HG02943 (cell line): Measurements from ENCODE around the gene BEAN1.
"Not testable (repeated sequence)": the region's sequence is repeated elsewhere in the genome, so short reads cannot be mapped to it uniquely, and the experiment has no call there.

Experiments used
- ATAC-seq: cut with Tn5 transposase; IDR thresholded peaks from one replicate; pipeline ENCODE4 v1.9.1; 2021; ENCODE audit warnings: mild to moderate bottlenecking, low read depth, moderate library complexity; ENCODE audit not compliant: unreplicated experiment

BEAN1 gene

GRCh38 chr16:66438536-66438935, 11.4 kb downstream of the BEAN1 start:
- ATAC-seq = no peak

DNA sequence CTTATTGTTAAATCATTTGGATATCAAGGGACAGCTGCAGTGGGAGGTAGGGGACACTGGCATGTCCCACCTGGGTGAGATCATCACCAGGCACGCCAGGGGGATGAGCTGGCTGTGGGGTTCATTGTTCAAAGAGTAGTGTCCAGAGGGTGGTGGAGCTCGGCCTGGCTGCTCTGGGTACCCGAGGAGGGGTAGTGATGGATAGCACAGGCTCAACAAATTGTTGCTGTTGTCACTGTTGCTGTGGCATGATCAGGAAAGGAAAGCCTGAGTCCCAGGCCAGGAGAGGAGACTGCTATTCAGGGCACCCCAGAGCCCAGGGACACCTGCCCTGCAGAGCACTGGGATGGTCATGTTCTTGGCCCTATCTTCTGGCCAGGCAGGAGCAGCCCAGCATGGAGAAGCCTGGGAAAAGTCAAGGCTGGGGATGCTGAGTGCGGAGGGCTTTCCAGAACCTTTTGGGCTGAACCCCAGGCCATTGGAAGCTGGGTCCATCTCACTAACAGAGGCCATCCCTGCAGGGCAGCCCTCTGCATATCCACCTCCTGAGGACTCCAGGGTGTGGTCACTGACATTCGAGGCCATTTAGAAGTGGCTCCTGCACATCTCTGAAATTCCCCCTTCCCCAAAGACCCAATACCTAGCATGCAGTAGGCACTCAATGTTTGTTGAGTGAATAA, 12.1 kb downstream of the BEAN1 start:
- ATAC-seq = no peak

- ATAC-seq = no peak
Measured at GRCh38 chr16:66440271-66440802, 13.2 kb downstream of the BEAN1 start.

- ATAC-seq = no peak
Measured at GRCh38 chr16:66440970-66441369, 13.9 kb downstream of the BEAN1 start.

DNA sequence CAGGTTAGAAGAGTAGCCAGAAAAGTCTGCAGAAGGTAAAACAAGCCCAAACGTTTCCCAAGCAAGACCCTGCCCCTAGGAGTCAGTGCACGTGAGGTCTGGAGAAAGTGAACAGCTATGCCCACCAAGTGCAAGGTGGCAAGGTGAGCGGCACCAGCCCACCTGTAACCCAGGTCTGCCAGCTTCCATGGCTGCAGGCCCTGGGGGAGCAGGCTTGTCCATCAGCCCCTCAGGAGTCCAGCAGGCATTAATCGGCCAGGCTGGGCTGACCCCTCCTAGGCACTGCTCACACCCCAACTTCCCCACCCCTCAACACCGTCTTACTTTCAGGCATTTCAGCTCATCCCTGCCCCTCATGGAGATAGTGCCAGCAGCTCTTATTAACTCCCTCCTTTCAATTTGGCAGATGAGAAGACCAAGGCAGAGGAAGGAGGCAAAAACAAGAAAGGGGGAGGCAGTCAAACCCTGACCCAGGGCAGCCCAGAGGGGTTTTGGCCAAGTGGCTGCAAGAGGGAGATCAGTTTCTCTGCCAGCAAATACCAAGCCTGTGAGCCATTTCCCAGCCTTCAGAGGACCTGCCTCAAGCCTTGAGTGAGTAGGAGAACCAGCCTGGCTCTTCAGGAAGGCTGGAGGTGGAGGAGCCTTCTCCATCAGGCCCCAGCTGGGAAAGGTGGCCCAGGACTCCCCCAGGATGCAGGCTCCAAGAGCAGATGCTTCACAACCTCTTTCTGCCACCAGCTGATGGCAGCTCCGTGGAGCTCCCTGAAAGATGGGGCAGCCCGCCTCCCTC, 14.7 kb downstream of the BEAN1 start:
- no peak for ATAC-seq

GRCh38 chr16:66442502-66443268, 15.6 kb downstream of the BEAN1 start:
- no peak for ATAC-seq

DNA sequence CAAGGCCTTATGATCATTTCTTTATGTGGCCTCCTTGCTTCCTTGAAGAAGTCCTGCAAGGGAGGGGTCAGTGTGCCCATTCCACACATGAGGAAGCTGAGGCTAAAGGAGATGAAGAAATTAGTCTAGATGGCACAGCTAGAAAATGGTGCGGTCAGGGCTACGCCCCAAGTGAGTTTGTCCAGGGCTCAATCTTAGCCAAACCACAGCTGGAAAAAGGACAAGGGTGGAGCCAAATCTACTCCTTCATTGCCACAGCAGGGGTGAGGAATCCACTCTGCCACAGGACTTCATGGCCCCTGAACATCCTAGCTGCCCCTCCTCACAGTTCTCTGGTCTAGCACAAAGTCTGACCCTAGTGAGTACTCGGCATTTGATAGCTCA, 16.2 kb downstream of the BEAN1 start:
- no peak for ATAC-seq

DNA sequence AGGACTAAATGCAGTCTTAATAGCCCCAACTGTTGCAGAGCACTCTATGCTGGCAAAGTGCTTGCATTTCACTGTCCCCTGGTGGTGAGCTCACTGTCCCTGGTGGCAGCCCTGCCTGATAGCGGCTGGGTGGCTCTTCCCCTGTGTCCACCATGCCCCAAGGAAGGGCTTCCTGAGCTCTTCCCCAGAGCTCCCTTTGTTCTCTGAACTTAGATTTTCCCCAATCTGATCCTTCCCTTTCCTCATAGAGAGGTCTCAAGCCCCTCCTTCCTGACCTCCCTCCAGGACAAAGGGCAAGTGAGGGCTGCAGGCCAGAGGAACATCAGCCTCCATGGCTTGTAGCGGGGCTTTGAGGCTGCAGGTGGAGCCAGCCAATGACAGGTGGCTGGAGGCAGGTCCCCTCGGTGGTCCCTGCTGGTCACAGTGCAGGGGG, 17.0 kb downstream of the BEAN1 start:
- no peak for ATAC-seq

DNA sequence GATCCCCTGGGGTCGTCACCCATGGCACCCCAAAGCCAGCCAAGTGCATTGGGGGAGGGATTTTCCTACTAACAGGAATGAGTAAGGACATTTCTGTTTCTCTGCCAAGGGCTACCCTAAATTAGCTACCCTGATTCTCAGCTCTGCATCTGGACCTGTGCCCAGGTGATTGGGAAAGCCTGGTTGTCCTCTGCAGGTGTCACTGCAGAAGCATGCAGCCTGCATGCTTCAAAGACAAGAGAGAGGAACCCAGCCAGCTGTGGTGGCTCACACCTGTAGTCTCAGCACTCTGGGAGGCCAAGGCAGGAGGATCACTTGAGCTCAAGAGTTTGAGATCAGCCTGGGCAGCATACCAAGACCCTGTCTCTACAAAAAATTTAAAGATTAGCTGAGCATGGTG, 19.6 kb downstream of the BEAN1 start:
- no peak for ATAC-seq

GRCh38 chr16:66447491-66447890, 20.4 kb downstream of the BEAN1 start:
- ATAC-seq = no peak

- ATAC-seq = no peak
Measured at GRCh38 chr16:66451548-66451947, 24.5 kb downstream of the BEAN1 start.

- ATAC-seq = not testable (repeated sequence)
Measured at GRCh38 chr16:66453230-66453629, 26.1 kb downstream of the BEAN1 start.

- ATAC-seq = no peak
Measured at GRCh38 chr16:66454751-66455150, 27.7 kb downstream of the BEAN1 start.

GRCh38 chr16:66455970-66456369, 28.9 kb downstream of the BEAN1 start:
- no peak for ATAC-seq

DNA sequence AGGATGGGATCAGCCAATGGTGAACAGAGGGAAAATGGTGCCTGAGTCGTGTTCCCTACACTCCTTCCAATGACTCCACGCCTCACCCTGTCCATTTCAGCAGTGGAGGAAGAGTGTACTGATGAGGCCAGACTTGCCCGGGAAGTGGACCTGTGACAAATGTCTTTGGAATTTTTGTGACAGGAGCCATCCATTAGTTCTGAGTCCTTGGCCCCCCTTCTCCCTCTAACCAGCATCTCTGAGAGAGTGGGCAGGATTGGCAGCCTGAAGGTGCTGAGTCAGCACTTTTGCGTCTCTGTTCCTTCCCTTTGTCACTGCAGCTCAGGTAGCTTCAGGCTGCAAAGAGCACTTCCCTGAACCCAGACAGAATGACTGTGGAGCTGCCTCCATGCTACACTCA, 30.8 kb downstream of the BEAN1 start:
- no peak for ATAC-seq

DNA sequence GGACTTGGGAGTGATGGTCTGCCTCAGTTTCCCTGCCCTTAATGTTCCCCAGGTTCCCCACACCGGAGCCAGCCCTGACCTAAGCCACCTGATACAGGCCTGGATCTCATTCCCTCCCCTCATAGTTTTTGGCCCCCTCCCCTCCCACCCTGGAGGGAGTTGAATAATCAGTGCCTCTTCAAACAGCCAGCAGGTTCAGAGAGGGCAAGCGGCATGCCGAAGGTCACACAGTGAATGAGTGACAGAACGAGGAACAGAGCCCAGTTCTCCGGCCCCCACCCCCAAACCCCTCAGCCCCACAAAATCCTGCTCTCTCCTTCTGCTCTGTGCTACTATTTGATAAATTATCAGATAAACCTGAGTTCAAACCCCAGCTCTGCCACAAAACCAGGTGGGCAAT, 31.2 kb downstream of the BEAN1 start:
- ATAC-seq = no peak

DNA sequence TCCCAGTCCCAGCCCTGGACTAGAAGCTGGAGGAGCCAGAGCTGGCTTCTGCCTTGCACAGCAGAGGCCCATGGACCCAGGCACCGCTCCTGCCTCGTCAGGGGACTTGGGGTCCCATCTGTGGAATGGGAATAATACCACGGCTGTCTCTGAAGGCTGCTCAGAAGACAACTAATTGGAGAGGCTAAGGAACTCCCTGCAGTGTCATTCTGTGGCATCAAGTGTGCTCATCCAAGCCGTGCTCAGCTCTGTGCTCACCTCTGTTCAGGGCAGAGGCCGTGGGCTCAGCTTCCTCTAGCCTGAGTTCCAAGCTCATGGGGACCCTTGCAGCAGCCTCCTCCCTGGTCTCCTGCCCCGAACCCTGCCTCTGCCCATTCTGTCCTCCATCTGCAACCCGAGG, 31.8 kb downstream of the BEAN1 start:
- ATAC-seq = no peak

GRCh38 chr16:66459878-66460277, 32.8 kb downstream of the BEAN1 start:
- ATAC-seq = no peak

- no peak for ATAC-seq
Measured at GRCh38 chr16:66460703-66461102, 33.6 kb downstream of the BEAN1 start.

GRCh38 chr16:66462912-66463311, 35.8 kb downstream of the BEAN1 start:
- no peak for ATAC-seq

DNA sequence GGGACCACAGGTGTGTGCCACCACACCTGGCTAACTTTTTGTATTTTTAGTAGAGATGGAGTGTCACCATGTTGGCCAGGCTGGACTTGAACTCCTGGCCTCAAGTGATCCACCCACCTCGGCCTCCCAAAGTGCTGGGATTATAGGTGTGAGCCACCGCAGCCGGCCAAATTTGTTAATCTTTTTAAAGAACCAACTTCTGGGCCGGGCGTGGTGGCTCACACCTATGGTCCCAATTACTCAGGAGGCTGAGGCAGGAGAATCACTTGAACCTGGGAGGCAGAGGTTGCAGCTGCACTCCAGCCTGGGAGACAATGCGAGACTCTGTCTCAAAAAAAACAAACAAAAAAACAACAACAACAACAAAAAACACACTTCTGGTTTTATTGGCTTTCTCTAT, 38.9 kb downstream of the BEAN1 start:
- not testable (repeated sequence) for ATAC-seq
